HG02610 (cell line): ENCODE data around the gene MANSC1.
"Not testable (repeated sequence)": the region's sequence is repeated elsewhere in the genome, so short reads cannot be mapped to it uniquely, and the experiment has no call there.

Source experiments
- ATAC-seq: cut with Tn5 transposase; IDR thresholded peaks from one replicate; pipeline ENCODE4 v1.9.1; 2021; ENCODE audit warnings: mild to moderate bottlenecking, moderate library complexity; ENCODE audit not compliant: unreplicated experiment

The MANSC1 gene

GRCh38 chr12:12365931-12366431, 15.9 kb upstream of the MANSC1 start:
- ATAC-seq: no peak

- ATAC-seq: no peak
These were observed 15.4 kb upstream of the MANSC1 start for GRCh38 chr12:12365446-12365802.

GRCh38 chr12:12364787-12365445, 14.9 kb upstream of the MANSC1 start:
- ATAC-seq: no peak

- ATAC-seq: no peak
These were observed 8.5 kb upstream of the MANSC1 start for GRCh38 chr12:12358528-12358927.

GRCh38 chr12:12357719-12358461, 7.8 kb upstream of the MANSC1 start:
- ATAC-seq: no peak

- ATAC-seq: peak; percentile 93
These were observed 7.1 kb upstream of the MANSC1 start, which contains the start of gene BORCS5 for GRCh38 chr12:12356896-12357718. TSS of gene BORCS5 (plus strand) at chr12:12357078. CDS start at chr12:12357452, 374 bp downstream.

- no peak for ATAC-seq
These were observed 6.4 kb upstream of the MANSC1 start for GRCh38 chr12:12356467-12356895.

GRCh38 chr12:12353807-12354206, 3.8 kb upstream of the MANSC1 start:
- ATAC-seq: no peak

- no peak for ATAC-seq
These were observed 3.2 kb upstream of the MANSC1 start for GRCh38 chr12:12353276-12353675.

- ATAC-seq: not testable (repeated sequence)
These were observed 1.6 kb upstream of the MANSC1 start for GRCh38 chr12:12351468-12352185.

GRCh38 chr12:12350868-12351463, 924 bp upstream of the MANSC1 start:
- ATAC-seq: no peak

GRCh38 chr12:12338527-12339168, 11.4 kb downstream of the MANSC1 start:
- ATAC-seq: no peak

- ATAC-seq: no peak
These were observed 13.5 kb downstream of the MANSC1 start for GRCh38 chr12:12336511-12336910.

- ATAC-seq: peak; percentile 86
These were observed 14.0 kb downstream of the MANSC1 start for GRCh38 chr12:12336049-12336411.

GRCh38 chr12:12334367-12335040, 15.5 kb downstream of the MANSC1 start:
- no peak for ATAC-seq

GRCh38 chr12:12333407-12334366, 16.4 kb downstream of the MANSC1 start:
- no peak for ATAC-seq

- no peak for ATAC-seq
These were observed 18.1 kb downstream of the MANSC1 start for GRCh38 chr12:12331896-12332295.

GRCh38 chr12:12331244-12331771, 18.7 kb downstream of the MANSC1 start:
- ATAC-seq: no peak
